Cerebellar cortex (tissue), 1 donor: ENCODE measurements around the gene RFTN1.

ENCODE experiments used
- DNase-seq: peaks from one replicate; pipeline ENCODE4 v3.0.0-alpha.2; 2015; ENCODE audit warnings: low spot score

Gene RFTN1

DNA sequence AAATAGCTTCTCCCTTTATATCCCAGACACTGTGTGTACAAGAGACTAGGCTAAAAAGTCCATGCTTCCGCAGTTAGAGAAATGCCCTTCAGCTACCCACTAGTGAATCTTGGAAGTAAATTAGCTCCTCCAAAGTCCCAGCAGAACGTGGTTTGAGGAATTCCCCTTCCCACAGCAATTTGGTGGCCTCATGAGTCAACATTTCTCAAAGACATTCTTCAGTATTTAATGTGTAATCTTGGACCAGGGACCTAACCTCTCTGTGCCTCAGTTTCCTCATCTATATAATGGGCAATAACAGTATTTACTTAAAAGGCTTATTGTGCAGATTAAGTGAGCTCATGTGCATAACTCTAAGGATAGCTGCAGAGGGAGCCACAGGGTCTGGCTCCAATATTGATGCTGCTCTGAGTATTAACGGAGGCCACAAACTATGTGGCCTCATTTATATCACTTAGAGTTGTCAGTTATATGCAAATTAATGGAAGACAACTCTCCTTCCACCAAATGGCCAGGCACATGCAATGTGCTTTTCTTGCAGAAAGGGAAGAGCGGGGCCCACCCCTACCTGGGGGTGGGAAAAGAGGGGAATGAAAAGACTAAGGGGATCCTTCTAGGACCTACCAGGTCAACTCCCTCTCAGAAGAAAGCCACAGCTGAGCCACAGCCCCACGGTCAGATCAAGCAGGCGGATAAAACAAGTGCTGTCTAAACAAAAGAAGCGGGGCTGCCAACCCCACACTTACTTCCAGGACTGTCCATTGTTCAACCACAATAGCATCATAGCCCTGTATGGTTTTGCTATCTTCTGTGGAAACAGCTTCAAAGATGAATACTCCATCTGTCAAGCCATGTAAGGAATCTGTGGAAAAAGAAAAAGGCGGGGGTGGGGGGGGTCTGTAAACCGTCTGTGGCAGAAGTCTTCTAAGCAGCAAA, 156.0 kb downstream of the RFTN1 start:
- no peak for DNase-seq

DNA sequence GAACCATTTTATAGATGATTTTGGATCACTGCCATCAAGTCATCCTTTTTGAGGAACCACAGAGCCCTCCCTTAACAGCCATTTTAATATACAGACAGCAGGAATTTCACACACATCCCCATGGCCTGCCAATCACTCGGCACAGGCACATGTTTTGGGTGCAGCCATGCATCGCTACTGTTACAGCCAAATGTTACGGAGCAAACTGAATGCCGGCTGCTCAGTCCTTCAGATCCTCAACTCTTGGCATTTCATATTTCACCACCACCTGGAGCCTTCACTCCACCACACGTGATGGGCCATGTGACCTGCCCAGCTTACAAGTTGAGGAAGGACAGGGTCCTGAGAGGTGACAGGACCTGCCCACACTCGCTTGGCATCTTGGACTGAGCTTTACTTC, 157.7 kb downstream of the RFTN1 start:
- no peak for DNase-seq

DNA sequence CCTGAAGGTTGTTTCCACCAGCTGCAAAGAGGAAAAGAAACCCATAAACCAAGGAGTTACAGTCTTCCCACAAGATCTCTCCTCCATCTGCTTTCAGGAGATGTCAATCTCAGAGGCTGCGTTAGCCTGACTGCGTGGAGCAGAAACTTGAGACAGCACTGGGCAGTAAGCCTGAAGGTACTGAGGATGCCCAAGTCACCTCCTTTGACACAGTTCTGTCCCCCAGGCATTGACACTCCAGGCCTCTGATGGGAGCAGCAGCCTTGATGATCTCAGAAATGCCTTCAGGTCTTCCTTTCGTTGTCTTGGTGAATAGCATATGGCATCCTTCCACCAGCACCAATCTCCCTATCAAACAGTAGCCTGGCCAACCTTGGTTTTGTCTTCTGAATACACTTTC, 159.2 kb downstream of the RFTN1 start:
- DNase-seq = no peak

GRCh38 chr3:16352428-16352827, 161.1 kb downstream of the RFTN1 start:
- no peak for DNase-seq

GRCh38 chr3:16350597-16351318, 162.7 kb downstream of the RFTN1 start:
- DNase-seq = no peak

DNA sequence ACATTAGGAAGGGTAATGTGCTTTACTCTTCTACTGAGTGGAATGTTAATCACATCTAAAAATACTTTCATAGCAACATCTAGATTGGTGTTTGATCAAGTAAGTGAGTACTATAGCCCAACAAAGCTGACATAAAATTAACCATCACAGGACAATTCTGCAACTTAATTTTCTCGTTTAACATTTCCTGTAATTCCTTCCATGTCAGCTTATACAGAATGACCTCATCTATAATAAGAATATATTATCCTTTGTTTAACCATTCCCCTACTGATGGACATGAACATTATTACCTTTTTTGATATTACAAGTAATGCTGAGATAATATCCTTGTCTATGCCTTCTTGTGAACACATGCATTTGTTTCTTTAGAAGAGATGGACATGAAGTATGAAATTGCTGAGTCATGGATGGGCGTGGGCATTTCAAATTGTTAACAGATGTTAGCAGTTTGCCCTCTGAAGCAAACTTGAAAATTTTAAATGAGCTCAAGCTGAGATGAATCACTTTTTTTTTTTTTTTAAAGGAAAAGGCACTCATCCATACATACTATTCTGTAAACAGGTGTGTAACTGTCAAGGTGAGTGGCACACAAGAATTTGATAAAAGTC, 163.4 kb downstream of the RFTN1 start:
- DNase-seq = no peak

- no peak for DNase-seq
Observed at GRCh38 chr3:16347548-16347947, 166.0 kb downstream of the RFTN1 start.

GRCh38 chr3:16346413-16347081, 167.0 kb downstream of the RFTN1 start:
- no peak for DNase-seq

DNA sequence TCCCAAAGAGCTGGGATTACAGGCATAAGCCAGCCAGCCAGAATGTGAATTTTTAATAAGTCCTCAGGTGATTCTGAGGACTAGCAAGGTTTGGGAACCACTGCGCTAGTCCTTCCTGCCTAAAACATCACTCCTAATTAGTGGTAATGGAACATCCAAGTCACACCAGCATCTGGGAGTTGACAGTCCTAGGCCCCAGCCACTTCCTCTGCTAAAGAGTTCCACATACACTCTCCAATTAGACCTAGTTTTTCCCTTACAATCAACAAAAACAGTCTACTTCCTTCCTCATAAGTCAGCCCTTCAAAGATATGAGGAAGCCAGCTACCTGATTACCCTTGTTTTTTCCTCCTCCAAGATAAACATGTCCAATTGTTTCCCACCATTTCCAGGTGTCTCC, 170.4 kb downstream of the RFTN1 start:
- no peak for DNase-seq

GRCh38 chr3:16338999-16339398, 174.5 kb downstream of the RFTN1 start:
- no peak for DNase-seq

- DNase-seq = no peak
Observed at GRCh38 chr3:16337856-16338540, 175.5 kb downstream of the RFTN1 start.

GRCh38 chr3:16336825-16337224, 176.7 kb downstream of the RFTN1 start:
- no peak for DNase-seq

GRCh38 chr3:16335772-16336645, 177.5 kb downstream of the RFTN1 start:
- no peak for DNase-seq

DNA sequence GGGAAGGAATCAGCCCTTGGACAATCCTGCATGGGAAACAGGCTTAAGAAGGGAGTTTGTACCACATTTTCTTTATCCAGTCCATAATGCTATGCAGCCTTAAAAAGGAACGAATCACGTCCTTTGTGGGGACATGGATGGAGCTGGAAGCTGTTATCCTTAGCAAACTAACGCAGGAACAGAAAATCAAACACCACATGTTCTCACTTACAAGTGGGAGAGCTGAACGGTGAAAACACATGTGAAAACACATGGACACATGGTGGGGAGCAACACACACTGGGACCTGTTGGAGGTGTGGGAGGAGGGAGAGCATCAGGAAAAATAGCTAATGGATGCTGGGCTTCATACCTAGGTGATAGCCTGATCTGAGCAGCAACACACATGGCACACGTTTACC, 178.2 kb downstream of the RFTN1 start:
- no peak for DNase-seq

DNA sequence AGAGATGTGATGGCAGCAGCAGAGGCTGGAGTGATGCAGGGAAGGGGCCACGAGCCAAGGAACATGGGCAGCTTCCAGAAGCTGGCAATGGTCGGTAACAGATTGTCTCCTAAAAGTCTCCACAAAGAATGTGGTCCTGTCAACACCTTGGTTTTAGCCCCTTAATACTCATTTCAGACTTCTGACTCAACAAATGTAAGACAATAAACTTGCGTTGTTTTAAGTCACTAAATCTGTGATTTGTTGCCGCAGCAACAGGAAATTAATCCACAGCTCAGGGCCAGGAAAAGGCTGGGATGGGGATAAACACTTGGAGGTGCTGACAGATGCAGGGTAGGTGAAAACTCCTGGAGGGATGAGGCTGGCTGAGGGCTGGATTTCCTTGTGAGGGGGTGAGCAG, 178.6 kb downstream of the RFTN1 start:
- DNase-seq = no peak

DNA sequence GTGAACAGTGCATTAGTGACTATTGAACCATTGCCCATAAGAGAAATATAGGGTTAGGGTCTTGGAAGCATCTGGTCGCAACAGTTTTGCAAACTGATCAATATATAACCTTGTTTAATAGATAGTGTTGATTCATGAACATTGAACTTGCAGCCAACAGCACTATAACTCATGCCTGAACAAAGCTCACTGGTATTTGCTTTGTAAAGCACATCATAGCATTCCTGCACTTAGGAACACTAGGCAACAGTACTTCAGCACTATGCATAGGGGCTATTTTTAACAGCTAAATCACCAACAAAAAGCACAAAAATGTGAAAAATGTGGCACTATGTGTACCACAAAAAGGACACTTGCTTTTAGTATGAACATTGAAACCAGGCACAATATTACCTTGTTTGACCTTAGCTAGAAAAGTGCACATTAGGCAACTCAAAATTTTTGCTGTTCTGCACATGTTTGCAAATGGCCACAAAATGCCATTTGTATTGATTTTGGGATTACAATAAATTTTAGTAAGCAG, 180.5 kb downstream of the RFTN1 start:
- no peak for DNase-seq

DNA sequence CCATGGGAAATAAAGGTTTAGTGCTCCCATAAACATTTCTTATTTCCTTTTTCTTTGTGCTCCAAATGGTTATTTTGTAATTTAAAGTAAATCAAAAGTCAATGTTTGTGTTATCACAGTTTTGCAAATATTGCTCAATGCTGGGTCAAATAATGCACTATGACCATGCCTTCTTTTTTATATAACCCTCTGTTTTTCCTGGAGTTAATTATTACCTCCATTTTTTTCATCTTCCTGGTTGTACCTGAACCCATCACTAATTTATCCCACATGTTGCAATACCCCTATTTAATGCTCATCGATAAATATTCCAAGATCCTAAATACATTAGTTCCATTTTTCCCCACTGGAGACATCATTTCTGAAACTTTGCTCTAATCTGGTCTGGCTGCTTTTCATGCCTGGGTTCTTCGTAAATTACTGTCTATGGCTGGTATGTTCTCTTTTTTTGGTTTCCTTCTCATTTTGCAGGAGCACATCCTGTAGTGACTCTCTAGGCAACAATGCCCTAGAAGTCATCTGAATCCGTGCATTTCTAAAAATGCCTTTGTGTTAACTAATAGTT, 182.1 kb downstream of the RFTN1 start:
- no peak for DNase-seq

DNA sequence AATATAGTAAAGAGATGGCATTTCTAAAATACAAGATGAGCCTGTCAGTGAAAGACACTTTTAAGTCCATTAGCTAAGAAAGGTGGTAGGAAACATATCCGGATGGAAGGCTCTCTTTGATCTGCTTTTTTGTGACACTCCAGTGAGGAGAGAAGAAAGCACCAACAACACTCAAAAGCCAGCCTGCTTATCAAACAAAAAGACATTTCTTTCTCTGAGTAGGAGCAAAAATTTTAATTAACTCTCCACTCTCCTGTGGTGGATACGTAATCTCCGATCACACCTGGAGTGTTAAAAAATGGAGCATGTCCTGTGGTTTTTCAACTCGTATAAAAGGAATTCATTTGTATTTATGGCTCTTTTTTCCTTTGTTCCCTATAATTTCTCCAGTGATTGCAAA, 183.1 kb downstream of the RFTN1 start:
- DNase-seq = no peak

DNA sequence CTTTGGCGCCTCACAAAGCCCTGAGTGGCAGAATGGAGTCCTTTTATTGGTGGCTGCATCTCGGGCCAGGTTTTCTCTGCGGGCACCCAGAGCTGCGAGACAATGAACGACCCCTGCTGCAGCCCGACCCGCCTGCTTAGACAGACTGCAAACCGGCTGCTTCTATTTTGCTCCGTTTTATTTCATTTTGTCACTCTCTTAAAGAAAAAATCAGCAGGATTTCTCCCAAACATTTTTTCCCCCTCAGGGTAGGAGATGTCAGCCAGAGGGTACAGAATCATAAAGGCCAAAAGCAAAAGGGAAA, 183.7 kb downstream of the RFTN1 start:
- no peak for DNase-seq
